Activated T-cell treated with anti-CD3 and anti-CD28 coated beads, Interleukin-2, amount 50 U/mL, for 4 hours (primary cell): ENCODE data around the gene LRRC3C. TPM values are rescaled to one million over a fixed set of nuclear protein-coding genes. Genes with fewer than 3 reads are reported as not detected.

Source experiments
- ATAC-seq, 2 donors: fragments of 200-7000 bp; cut with Tn5 transposase; one replicate each; pipeline ENCODE4 v1.10.0; 2021
- DNase-seq: peaks from one replicate; pipeline ENCODE4 v3.0.0-alpha.2; 2020
- H3K27me3 Mint-ChIP-seq: one replicate; pipeline ENCODE4 v1.8.0; 2021; ENCODE audit warnings: low read depth, mixed read lengths
- H3K36me3 Mint-ChIP-seq: one replicate; pipeline ENCODE4 v1.8.0; 2022; ENCODE audit warnings: mixed read lengths; ENCODE audit not compliant: insufficient read depth
- H3K4me1 Mint-ChIP-seq: one replicate; pipeline ENCODE4 v1.8.0; 2021; ENCODE audit warnings: low read depth, mixed read lengths
- H3K4me3 Mint-ChIP-seq: one replicate; pipeline ENCODE4 v1.8.0; 2021; ENCODE audit warnings: mild to moderate bottlenecking, moderate library complexity, mixed read lengths
- H3K9me3 Mint-ChIP-seq: one replicate; pipeline ENCODE4 v1.8.0; 2021; ENCODE audit warnings: mixed read lengths
- total RNA-seq, 3 donors: library from RNA; stranded (reverse); gene quantifications; one replicate each; pipeline ENCODE4 v1.2.1, GENCODE V29; 2021

The LRRC3C gene
- total RNA-seq, 3 donors from 2014 or later = not detected

DNA sequence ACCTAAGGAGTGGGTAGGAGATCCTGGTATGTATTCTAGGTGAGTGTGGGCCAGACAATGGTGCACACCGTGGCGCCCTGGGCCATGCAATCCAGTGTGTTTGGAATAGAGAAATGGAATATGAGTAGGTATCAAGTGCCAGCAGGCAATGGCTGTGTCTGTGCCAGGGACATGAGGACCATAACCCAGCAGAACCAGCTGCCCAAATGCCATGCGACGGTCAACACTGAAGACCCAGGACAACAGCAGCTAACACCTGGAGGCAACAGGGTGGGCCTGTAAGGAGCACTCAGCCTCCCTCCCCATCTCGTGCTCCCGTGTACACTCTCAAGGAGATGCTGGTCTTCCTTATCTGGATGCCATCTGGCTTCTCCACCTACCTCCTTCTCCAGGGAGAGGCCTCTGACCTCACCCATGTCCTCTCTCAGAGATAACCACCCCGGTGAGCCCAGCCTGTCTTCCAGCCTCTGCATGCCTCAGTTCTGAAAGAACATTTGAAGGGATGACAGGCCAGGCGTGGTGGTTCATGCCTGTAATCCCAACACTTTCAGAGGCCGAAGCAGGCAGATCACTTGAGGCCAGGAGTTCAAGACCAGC is 8.3 kb upstream of the LRRC3C start:
- Mint-ChIP-seq H3K36me3 (peaks cover 29% of the 10 kb centered on the region), H3K27me3 (no peaks in the 10 kb centered on the region), H3K9me3 (no peaks in the 10 kb centered on the region), H3K4me3 (no peak overlapping the region), H3K4me1 (peaks cover 62% of the 10 kb centered on the region)
- ATAC-seq (no peak), DNase-seq (no peak)

DNA sequence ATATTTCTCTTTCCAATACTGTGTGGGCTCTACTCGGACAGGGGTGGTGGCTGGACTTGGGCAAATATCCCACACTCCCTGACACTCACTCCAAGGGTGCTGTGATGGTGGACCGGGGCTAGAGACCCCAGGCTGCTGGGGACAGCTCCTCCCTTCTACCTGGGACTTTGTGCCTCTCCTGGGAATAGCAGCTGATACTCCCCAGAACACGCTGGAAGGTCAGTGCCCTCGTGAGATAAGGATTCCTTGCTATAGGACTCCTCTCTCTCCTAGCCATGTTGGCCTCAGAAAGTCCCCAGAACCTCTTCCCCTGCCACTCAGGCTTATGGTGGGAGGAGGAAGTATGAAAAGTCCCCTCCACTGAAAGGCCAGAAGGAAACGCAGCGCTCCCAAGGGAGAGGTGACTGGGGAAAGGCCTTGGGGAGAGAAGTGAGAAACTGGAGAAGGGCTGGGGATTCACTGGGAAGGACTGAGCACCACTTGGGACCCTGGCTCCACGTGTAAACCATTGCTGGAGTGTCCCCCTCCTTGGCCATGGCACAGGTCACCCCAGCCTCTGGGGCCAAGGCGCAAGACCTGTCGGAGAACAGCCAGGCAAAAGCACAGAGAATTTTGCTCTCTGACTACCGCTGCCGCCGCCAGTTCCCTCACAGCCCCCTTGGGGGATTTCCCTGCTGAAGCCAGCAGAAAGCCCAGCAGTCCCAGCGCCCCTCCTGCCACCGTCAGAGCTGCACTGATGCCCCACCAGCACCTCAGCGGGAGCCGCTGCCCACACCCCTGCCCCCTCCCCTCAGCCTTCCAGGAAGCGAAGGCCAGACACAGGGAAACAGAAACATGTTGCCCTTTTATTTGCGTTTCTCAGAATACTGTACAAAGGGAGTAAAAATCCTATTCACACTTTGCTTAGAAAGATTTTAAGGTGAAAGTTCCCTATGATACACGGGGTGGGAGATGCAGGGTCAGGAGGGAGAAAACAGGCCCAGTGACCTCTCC is 7.0 kb upstream of the LRRC3C start:
- no peaks in the 10 kb centered on the region for H3K9me3 Mint-ChIP-seq
- peak; percentile 69 to 78 for ATAC-seq
- DNase-seq = peak; percentile 54
- peaks cover 72% of the 10 kb centered on the region for H3K4me1 Mint-ChIP-seq
- H3K4me3 Mint-ChIP-seq = peak overlapping the region; percentile 50
- no peaks in the 10 kb centered on the region for H3K27me3 Mint-ChIP-seq
- peaks cover 30% of the 10 kb centered on the region for H3K36me3 Mint-ChIP-seq

DNA sequence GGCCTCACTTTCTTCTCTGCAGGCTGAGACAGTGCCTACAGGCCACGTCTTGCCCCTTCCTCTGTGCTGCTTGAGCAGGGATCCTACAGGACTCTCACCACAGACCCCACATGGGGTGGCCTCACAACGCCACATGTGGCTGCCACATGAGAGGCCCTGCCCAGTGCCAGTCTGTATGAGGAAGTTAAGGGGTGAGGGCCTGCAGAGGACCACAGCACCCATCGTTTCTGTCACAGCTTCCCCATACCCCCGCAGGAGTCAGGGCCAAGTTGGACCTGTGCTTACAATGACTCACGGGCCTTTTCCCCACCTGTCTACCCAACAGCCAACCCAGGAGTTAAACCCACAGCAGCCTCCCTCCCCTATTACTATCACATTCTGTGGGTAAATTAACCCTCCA is 6.2 kb upstream of the LRRC3C start:
- DNase-seq (no peak), ATAC-seq (peak; percentile 52 to 53)
- Mint-ChIP-seq H3K4me3 (peak overlapping the region; percentile 37), H3K9me3 (no peaks in the 10 kb centered on the region), H3K27me3 (no peaks in the 10 kb centered on the region), H3K4me1 (peaks cover 79% of the 10 kb centered on the region), H3K36me3 (peaks cover 26% of the 10 kb centered on the region)

DNA sequence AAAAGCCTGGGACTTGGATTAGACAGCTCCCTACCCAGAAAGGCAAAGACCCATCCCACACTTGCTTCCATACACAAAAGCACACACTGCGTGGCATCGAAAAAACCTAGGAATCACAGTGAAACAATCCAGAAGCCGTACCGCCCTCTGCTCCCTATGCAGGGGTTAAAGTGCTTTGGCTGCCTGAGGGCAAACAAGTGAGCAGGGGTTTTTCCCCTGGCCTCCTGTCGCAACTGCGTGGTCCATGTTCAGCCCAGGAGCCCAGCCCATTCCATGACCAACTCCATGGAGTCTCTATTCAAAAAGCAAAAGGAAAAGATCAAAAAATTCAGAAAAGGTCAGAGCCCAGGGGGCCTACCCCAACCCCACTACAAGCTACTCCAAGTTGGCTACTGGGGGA is 5.5 kb upstream of the LRRC3C start:
- Mint-ChIP-seq H3K4me3 (no peak overlapping the region), H3K4me1 (peaks cover 77% of the 10 kb centered on the region), H3K36me3 (peaks cover 23% of the 10 kb centered on the region), H3K27me3 (no peaks in the 10 kb centered on the region), H3K9me3 (no peaks in the 10 kb centered on the region)
- ATAC-seq = no peak
- DNase-seq = no peak

DNA sequence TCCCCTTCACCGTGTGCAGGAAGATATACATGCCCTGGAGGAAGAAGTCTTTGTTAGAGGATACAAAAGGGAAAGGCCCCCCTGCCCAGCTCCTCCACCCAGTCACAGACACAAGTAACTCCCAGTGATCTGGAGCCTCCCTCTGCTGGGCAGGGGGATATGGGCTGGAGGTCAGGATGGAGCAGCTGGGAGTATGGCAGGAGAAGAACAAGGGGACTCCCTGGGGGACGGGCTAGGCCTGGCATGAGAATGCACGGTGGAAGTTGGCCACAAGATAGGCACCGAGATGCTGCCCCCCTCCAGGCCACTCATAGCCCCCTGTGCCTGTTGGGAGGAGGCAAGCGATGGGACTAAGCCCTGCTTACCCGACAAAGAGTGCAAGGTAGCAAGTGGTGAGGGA is 4.3 kb upstream of the LRRC3C start:
- Mint-ChIP-seq H3K36me3 (peaks cover 15% of the 10 kb centered on the region), H3K4me1 (peaks cover 72% of the 10 kb centered on the region), H3K27me3 (no peaks in the 10 kb centered on the region), H3K4me3 (peak overlapping the region; percentile 39), H3K9me3 (no peaks in the 10 kb centered on the region)
- DNase-seq (no peak), ATAC-seq (no peak)

DNA sequence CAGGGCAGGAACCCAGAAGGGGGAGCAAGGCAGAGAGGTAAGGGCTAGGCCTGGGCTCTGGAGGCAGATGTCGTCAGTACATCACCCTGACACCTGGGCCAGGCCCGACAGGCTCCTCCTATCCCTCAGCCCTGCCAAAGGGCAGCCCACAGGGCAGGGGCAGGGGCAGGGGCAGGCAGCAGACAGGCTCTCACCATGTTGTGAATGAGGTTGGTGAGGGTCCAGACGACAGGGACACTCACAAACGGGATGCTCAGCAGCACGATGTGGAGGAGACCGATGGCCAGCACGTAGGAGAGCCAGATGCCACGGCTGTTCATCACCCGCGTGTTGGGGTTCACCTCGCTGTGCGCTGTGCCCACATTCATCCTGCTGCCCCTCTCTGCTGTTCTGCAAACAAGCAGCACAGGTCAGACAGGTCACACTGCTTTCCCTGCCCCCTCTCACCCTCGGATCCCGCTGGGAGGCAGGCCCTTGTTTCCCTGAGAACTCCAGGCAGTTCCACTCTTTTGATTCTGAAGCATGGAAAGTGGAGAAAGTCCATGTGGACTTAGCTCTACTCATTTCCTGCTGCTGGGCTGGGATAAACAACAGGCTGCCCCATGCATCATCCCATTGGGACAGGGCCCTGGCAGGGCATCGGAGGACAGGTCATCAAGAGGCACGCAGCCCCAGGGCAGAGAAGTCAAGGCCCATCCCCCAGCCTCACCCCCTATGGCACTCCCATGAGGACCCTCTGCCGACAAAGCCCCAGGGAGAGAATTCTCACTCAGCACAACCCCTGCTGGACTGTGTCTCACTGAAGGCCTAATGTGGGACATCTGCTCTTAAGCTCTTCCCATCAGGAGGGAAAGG is 3.5 kb upstream of the LRRC3C start:
- H3K27me3 Mint-ChIP-seq = no peaks in the 10 kb centered on the region
- no peaks in the 10 kb centered on the region for H3K9me3 Mint-ChIP-seq
- peaks cover 13% of the 10 kb centered on the region for H3K36me3 Mint-ChIP-seq
- H3K4me1 Mint-ChIP-seq = peaks cover 71% of the 10 kb centered on the region
- peak overlapping the region; percentile 90 for H3K4me3 Mint-ChIP-seq
- ATAC-seq = no peak
- no peak for DNase-seq

DNA sequence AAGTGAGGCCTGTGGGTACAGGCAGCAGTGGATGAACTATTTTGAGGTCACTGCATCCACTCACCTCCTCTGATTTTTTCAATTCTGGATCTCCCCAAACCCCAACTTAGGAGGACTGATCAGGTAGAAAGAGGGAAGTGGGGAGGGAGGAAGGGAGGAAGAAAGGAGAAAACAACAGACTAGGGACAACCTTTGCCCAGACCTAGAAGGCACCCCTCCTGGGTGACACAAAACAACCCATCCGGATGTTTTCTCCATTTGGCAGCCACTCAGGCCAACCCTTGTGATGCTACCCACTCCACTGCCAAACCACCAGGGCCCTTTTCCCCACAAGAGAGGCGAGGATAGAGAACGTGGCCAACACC is 2.9 kb upstream of the LRRC3C start:
- no peak for ATAC-seq
- peaks cover 13% of the 10 kb centered on the region for H3K36me3 Mint-ChIP-seq
- no peaks in the 10 kb centered on the region for H3K9me3 Mint-ChIP-seq
- H3K27me3 Mint-ChIP-seq = no peaks in the 10 kb centered on the region
- peak overlapping the region; percentile 90 for H3K4me3 Mint-ChIP-seq
- H3K4me1 Mint-ChIP-seq = peaks cover 73% of the 10 kb centered on the region
- DNase-seq = no peak

DNA sequence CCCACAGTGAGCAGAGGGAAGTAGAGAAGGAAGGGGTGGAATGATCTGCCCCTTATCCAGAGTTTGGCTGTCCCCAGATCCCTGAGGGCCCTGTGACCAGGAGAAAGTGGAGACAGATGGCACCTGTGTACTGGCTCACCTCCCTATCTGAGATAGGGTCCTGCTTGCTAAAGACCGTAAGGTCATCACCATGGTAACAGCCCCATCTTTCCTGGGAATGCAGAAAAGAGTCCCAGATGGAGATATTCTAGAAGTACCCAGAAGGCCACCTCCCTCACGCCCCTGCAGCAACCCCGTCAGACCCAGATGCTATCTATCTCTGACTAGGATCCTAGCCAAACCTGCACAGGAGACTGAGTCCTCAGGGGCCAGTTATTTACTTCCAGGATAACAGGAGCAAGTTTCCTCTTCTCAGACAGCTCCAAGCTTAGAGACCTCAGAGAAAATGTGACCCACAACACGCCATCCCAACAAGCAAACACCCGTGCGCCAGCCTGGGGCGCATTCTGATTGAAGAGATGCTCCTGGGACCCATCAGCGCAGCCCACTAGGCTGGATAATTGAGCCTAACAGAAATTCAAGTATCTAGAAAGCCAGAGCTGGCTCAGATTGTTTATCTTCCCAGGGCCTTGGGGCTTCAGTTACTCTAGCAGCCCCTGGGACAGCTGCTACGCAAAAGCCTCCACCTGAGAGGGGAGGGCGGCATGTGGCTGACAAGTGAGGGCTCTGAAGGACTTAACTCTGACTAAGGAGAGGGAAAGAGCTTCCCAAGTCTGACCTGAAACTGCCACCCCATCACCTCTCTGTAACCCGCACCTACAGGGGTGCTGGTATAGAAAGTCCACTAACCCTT is 2.0 kb upstream of the LRRC3C start:
- Mint-ChIP-seq H3K27me3 (no peaks in the 10 kb centered on the region), H3K36me3 (peaks cover 11% of the 10 kb centered on the region), H3K9me3 (no peaks in the 10 kb centered on the region), H3K4me1 (peaks cover 70% of the 10 kb centered on the region), H3K4me3 (peak overlapping the region; percentile 90)
- DNase-seq (no peak), ATAC-seq (no peak)

DNA sequence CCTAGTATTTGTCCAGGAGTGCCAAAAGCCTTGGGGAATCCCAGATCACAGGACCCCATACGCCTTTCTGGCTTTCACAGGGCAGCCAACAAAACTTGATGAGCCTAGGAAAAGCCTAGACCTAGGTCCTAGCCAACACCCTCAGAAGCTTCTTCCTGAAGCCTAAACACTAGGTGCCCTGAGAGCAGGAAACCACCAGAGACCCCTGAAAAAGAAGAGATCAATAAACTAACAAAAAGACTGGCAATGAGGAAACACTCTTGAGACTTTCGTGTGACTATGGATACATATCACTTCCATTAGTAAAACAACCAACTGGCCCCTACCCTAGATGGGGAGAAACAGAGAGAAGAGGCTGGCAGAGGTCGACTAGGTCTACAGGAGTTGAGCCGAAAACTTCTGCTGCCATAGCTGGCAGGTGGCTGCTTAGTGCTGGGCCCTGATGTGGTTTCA is 1.4 kb upstream of the LRRC3C start:
- Mint-ChIP-seq H3K4me3 (peak overlapping the region; percentile 90), H3K9me3 (no peaks in the 10 kb centered on the region), H3K4me1 (peaks cover 63% of the 10 kb centered on the region), H3K36me3 (peaks cover 11% of the 10 kb centered on the region), H3K27me3 (no peaks in the 10 kb centered on the region)
- no peak for DNase-seq
- no peak for ATAC-seq

DNA sequence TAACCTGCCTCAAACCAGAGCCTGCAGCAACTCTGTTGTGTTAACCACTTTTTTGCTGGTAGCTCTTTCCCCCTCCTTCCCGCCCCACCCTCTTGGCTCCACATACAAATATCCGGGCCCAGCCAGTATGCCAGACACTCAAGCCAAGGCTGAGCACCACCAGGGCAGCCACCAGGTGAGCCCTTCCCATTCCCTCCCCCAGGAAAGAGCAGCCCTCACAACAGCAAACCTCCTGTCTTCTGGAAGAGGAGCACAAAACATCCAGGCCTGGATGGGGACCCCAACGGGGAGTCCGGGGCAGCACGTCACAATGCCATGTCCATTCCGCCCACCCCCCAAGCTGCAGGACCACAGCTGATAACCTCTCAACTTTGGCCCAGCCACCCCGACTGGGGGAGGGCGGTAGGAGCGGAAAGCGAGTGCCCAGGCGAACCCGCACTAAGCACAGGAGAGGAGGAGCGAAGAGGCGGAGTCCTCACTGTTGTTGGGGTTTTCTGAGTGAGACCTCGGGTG is 888 bp upstream of the LRRC3C start:
- no peaks in the 10 kb centered on the region for H3K27me3 Mint-ChIP-seq
- peaks cover 11% of the 10 kb centered on the region for H3K36me3 Mint-ChIP-seq
- peaks cover 58% of the 10 kb centered on the region for H3K4me1 Mint-ChIP-seq
- ATAC-seq (peak; percentile 64 to 69), DNase-seq (peak; percentile 37)
- H3K9me3 Mint-ChIP-seq = no peaks in the 10 kb centered on the region
- H3K4me3 Mint-ChIP-seq = peak overlapping the region; percentile 90

DNA sequence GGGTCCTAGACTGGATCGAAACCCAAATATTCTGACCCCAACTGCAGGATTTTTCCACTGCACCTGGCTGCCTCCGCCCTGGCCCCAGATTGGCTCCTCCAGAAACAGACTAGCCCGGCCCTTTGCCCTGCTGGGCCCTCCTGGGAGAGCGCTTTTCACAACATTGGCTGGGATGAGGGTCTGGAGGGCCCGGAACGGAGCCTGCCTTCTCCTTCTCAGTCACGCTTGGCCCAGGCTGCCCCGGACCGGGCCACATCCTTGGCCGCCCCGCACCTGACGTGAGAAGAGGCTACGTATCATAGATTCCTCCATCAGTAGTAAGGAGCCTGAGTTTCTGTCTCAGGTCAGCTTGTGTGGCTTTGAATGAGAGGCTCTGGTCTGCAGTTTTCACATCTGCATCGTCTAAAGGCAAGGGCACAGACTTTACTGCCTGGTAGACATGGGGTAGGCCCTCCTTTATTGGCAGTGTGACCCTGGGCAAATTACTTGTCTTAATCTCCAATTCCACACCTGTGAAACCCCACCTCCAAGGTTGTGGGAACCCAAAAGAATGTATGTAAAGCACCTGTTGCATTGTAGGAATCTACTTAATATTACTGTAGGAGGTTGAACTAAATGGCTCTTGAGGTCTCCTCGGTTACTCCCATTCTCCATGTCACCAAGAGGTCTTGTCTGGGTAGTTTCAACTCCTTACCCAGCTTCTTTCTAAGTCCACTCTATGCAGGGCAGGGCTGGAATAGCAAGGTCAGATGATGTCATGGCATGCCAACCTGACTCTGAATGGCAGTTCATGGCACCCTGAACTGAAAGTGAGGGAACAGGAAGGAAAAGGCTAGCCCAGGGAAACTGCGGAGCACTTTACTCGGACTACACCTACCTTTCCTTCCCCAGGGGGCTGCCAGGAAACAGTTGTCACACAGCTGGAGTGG is 661 bp downstream of the LRRC3C start:
- ATAC-seq (peak in 1 of 2 donors; percentile 1), DNase-seq (no peak)
- H3K36me3 Mint-ChIP-seq = peaks cover 4% of the 10 kb centered on the region
- no peaks in the 10 kb centered on the region for H3K9me3 Mint-ChIP-seq
- H3K4me3 Mint-ChIP-seq = peak overlapping the region; percentile 90
- H3K4me1 Mint-ChIP-seq = peaks cover 44% of the 10 kb centered on the region
- no peaks in the 10 kb centered on the region for H3K27me3 Mint-ChIP-seq

DNA sequence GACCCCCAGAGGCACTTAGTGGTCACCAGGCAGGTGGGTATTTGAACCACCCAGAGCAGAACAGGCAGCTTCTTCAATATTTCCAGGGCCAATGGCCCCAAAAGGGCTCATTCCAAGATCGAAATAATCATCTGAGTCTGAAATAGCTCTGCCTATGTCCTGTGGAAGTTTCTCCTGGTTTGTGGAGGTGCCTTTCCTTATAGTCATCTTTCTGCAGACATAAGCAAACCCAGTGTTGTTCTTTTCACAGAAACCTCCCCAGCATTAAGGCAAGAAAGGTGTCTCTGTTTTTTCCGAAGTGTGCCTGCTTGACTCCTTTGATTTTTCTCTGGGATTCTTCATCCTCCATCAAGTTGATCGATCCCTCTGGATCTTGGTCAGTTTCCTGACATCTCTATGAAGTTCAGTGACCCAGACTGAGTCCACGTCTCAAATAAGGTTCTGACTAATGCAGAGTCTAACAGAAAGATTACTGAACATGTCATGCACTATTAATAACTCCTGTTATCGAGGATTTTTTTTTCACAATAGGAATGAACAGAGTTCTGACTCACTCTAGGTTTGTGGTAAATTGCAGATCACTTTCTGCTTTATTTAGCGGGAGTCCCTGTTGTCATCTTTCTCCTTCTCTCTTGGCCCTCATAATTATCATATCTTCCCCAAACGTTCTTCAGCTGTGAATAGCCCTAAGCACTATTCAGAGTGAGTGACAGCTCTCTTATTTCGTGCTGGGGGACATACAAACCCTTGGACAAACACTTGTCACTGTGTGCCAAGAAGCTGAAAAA is 1.5 kb downstream of the LRRC3C start:
- peak overlapping the region; percentile 38 for H3K4me3 Mint-ChIP-seq
- peaks cover 40% of the 10 kb centered on the region for H3K4me1 Mint-ChIP-seq
- H3K9me3 Mint-ChIP-seq = no peaks in the 10 kb centered on the region
- peaks cover 2% of the 10 kb centered on the region for H3K36me3 Mint-ChIP-seq
- H3K27me3 Mint-ChIP-seq = no peaks in the 10 kb centered on the region
- DNase-seq (no peak), ATAC-seq (peak; percentile 3 to 4)
